ENCODE measurements around the gene MON1B.

GRCh38 chr16:77238593-77238992, 47.6 kb downstream of the MON1B start:
- no peak for TF ChIP-seq POLR2A (IDR thresholded peaks at IDR 0.05)
- no peak for TF ChIP-seq CTCF (IDR thresholded peaks at IDR 0.05)
